ENCODE measurements around the gene CDH13.

The CDH13 gene

GRCh38 chr16:82713778-82714177 is 87.0 kb downstream of the CDH13 start:
- Histone ChIP-seq H3K36me3 (ENCODE audit: control insufficient read depth, insufficient read depth, low read length) (no peaks in the 10 kb centered on the region), H3K4me1 (ENCODE audit: control insufficient read depth, insufficient read depth, low read length) (no peaks in the 10 kb centered on the region), H3K9ac (ENCODE audit: low read length) (no peak overlapping the region), H3K9me3 (ENCODE audit: control insufficient read depth, low read length) (no peaks in the 10 kb centered on the region), H3K4me3 (ENCODE audit: low read length) (no peak overlapping the region), H3K27me3 (ENCODE audit: control insufficient read depth, insufficient read depth, low read length) (no peaks in the 10 kb centered on the region)

- no peaks in the 10 kb centered on the region for H3K27me3 ChIP-seq (ENCODE audit: control insufficient read depth, insufficient read depth, low read length)
- no peaks in the 10 kb centered on the region for H3K4me1 ChIP-seq (ENCODE audit: control insufficient read depth, insufficient read depth, low read length)
- no peaks in the 10 kb centered on the region for H3K9me3 ChIP-seq (ENCODE audit: control insufficient read depth, low read length)
- H3K36me3 ChIP-seq (ENCODE audit: control insufficient read depth, insufficient read depth, low read length): no peaks in the 10 kb centered on the region
- H3K9ac ChIP-seq (ENCODE audit: low read length): no peak overlapping the region
- no peak overlapping the region for H3K4me3 ChIP-seq (ENCODE audit: low read length)
Measured at GRCh38 chr16:82715160-82715559, 88.4 kb downstream of the CDH13 start.

DNA sequence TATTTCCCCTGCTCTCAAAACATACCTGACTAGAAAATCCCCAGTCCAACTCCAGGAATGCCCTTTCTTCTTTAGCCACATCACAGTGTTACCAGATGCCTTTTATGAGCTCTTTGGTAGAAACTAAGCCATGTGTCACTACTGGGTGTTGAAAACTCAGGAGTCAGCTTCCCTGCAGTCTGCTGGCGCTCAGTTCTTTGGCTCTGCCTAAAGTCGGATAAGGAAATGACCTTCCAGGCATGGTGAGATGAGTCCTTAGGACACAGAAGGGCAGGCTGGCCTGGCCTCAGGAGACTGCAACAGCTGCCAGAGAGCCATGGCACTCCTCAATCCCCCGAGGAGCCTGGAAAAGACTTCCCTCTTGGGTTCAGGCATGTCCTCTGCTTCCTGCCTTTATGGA is 89.1 kb downstream of the CDH13 start:
- Histone ChIP-seq H3K9ac (ENCODE audit: low read length) (no peak overlapping the region), H3K4me3 (ENCODE audit: low read length) (no peak overlapping the region), H3K9me3 (ENCODE audit: control insufficient read depth, low read length) (no peaks in the 10 kb centered on the region), H3K4me1 (ENCODE audit: control insufficient read depth, insufficient read depth, low read length) (no peaks in the 10 kb centered on the region), H3K36me3 (ENCODE audit: control insufficient read depth, insufficient read depth, low read length) (no peaks in the 10 kb centered on the region), H3K27me3 (ENCODE audit: control insufficient read depth, insufficient read depth, low read length) (no peaks in the 10 kb centered on the region)

DNA sequence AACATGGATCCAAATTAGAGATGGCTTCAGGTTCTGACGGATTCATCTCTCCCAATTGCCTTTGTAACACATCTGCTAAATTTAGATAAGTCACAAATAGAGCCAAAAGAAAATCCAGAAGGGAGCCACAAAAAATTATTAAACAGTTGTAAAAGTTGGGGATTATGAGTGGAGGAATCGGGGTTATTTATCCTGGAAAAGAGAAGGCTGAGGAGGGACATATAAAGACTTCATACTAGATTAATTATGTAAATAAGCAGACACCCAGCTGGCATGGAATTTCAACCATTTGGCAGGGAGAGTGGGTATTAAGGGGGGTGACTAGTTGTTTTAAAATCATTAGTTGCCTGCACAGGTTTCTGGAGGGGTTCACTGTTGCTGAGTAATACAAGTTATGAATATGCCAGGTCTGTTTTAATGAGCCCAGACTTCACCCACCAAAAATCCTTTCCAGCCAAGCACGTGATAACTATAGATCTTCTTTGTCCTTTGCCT is 89.6 kb downstream of the CDH13 start:
- Histone ChIP-seq H3K4me1 (ENCODE audit: control insufficient read depth, insufficient read depth, low read length) (no peaks in the 10 kb centered on the region), H3K4me3 (ENCODE audit: low read length) (no peak overlapping the region)

DNA sequence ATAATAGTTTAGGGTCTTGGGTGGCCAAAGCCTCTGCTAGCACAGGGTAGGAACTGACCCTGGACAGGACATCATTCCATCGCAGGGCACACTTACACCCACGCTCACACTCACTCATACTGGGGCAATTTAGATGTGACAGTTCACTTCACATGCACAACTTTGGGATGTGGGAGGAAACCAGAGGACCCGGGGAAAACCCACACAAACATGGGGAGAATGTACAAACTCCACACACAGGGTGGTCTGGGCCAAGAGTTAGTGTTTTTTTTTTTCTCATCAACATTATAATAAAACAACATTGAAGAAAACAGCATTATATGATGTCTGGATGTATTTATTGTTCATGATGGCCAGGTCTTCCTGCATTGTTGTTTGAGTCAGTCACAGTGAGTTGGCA is 93.6 kb downstream of the CDH13 start:
- H3K9ac ChIP-seq (ENCODE audit: low read length): no peak overlapping the region
- no peaks in the 10 kb centered on the region for H3K4me1 ChIP-seq (ENCODE audit: control insufficient read depth, insufficient read depth, low read length)
- H3K4me3 ChIP-seq (ENCODE audit: low read length): no peak overlapping the region

More for the DNA sequence above, 89.6 kb downstream of the CDH13 start:
- Histone ChIP-seq H3K9me3 (ENCODE audit: control insufficient read depth, low read length) (no peaks in the 10 kb centered on the region), H3K9ac (ENCODE audit: low read length) (no peak overlapping the region), H3K36me3 (ENCODE audit: control insufficient read depth, insufficient read depth, low read length) (no peaks in the 10 kb centered on the region), H3K27me3 (ENCODE audit: control insufficient read depth, insufficient read depth, low read length) (no peaks in the 10 kb centered on the region)

GRCh38 chr16:82726306-82726705 is 99.5 kb downstream of the CDH13 start:
- Histone ChIP-seq H3K27me3 (ENCODE audit: control insufficient read depth, insufficient read depth, low read length) (no peaks in the 10 kb centered on the region), H3K4me1 (ENCODE audit: control insufficient read depth, insufficient read depth, low read length) (no peaks in the 10 kb centered on the region), H3K4me3 (ENCODE audit: low read length) (no peak overlapping the region), H3K9ac (ENCODE audit: low read length) (no peak overlapping the region), H3K9me3 (ENCODE audit: control insufficient read depth, low read length) (no peaks in the 10 kb centered on the region), H3K36me3 (ENCODE audit: control insufficient read depth, insufficient read depth, low read length) (no peaks in the 10 kb centered on the region)

More for the DNA sequence above, 93.6 kb downstream of the CDH13 start:
- Histone ChIP-seq H3K9me3 (ENCODE audit: control insufficient read depth, low read length) (no peaks in the 10 kb centered on the region), H3K27me3 (ENCODE audit: control insufficient read depth, insufficient read depth, low read length) (no peaks in the 10 kb centered on the region), H3K36me3 (ENCODE audit: control insufficient read depth, insufficient read depth, low read length) (no peaks in the 10 kb centered on the region)

DNA sequence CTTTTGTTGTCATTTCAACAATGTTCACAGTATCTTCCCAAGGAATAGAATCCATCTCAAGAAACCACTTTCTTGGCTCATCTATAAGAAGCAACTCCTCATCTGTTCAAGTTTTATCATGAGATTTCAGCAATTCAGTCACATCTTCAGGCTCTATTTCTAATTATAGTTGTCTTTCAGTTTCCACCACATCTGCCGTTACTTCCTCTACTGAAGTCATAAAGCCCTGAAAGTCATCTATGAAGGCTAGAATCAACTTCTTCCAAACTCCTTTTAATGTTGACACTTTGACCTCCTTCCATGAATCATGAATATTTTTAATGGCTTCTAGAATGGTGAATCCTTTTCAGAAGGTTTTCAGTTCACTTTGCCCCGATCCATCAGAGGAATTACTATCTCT is 102.1 kb downstream of the CDH13 start:
- Histone ChIP-seq H3K27me3 (ENCODE audit: control insufficient read depth, insufficient read depth, low read length) (no peaks in the 10 kb centered on the region), H3K36me3 (ENCODE audit: control insufficient read depth, insufficient read depth, low read length) (no peaks in the 10 kb centered on the region), H3K4me3 (ENCODE audit: low read length) (no peak overlapping the region), H3K9me3 (ENCODE audit: control insufficient read depth, low read length) (no peaks in the 10 kb centered on the region), H3K4me1 (ENCODE audit: control insufficient read depth, insufficient read depth, low read length) (no peaks in the 10 kb centered on the region), H3K9ac (ENCODE audit: low read length) (no peak overlapping the region)

DNA sequence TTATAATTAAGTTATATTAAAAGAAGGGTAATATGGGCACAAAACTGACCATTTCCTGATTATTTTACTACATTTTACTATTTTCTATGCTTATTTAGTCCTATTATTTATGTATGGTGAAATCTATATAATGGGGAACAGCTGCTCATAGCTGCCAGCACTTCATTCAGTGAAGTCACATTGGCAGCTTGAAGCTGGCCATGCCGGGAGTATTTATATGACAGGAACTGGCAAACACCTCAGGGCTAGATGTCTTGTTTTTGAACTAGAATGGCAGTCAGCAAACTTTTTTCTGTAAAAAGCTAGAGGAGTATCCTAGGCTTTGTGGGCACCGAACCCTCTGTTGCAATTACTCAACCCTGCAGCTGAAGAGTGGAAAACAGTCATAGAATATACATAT is 104.1 kb downstream of the CDH13 start:
- Histone ChIP-seq H3K4me1 (ENCODE audit: control insufficient read depth, insufficient read depth, low read length) (no peaks in the 10 kb centered on the region), H3K9me3 (ENCODE audit: control insufficient read depth, low read length) (no peaks in the 10 kb centered on the region), H3K36me3 (ENCODE audit: control insufficient read depth, insufficient read depth, low read length) (no peaks in the 10 kb centered on the region), H3K9ac (ENCODE audit: low read length) (no peak overlapping the region), H3K27me3 (ENCODE audit: control insufficient read depth, insufficient read depth, low read length) (no peaks in the 10 kb centered on the region), H3K4me3 (ENCODE audit: low read length) (no peak overlapping the region)

- no peaks in the 10 kb centered on the region for H3K4me1 ChIP-seq (ENCODE audit: control insufficient read depth, insufficient read depth, low read length)
- H3K9me3 ChIP-seq (ENCODE audit: control insufficient read depth, low read length): no peaks in the 10 kb centered on the region
- no peaks in the 10 kb centered on the region for H3K36me3 ChIP-seq (ENCODE audit: control insufficient read depth, insufficient read depth, low read length)
- H3K9ac ChIP-seq (ENCODE audit: low read length): no peak overlapping the region
- no peak overlapping the region for H3K4me3 ChIP-seq (ENCODE audit: low read length)
- no peaks in the 10 kb centered on the region for H3K27me3 ChIP-seq (ENCODE audit: control insufficient read depth, insufficient read depth, low read length)
Measured at GRCh38 chr16:82732461-82732860, 105.7 kb downstream of the CDH13 start.

- Histone ChIP-seq H3K4me1 (ENCODE audit: control insufficient read depth, insufficient read depth, low read length) (no peaks in the 10 kb centered on the region), H3K4me3 (ENCODE audit: low read length) (no peak overlapping the region), H3K9ac (ENCODE audit: low read length) (no peak overlapping the region), H3K27me3 (ENCODE audit: control insufficient read depth, insufficient read depth, low read length) (no peaks in the 10 kb centered on the region), H3K36me3 (ENCODE audit: control insufficient read depth, insufficient read depth, low read length) (no peaks in the 10 kb centered on the region), H3K9me3 (ENCODE audit: control insufficient read depth, low read length) (no peaks in the 10 kb centered on the region)
Measured at GRCh38 chr16:82735186-82735585, 108.4 kb downstream of the CDH13 start.

DNA sequence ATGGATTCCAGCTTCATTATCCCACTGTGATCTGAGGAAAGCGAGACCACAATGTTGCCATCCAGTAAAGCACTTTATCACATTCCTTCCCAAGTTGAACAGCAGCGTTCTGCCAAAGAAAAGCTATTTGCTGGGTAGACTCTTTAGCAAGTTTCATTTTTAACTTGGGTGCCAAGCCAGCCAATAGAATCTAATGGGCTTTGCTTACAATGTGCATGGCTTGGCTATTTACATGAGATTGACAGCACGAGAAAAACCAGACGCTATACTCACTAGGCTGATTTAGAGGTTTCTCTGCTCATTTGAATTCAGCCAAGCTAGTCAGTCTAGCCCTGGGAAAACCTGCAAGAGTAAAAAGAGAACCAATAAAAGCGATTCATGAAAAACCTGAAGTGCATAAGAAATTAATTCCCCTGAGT is 108.9 kb downstream of the CDH13 start:
- Histone ChIP-seq H3K9me3 (ENCODE audit: control insufficient read depth, low read length) (no peaks in the 10 kb centered on the region), H3K4me3 (ENCODE audit: low read length) (no peak overlapping the region), H3K4me1 (ENCODE audit: control insufficient read depth, insufficient read depth, low read length) (no peaks in the 10 kb centered on the region), H3K9ac (ENCODE audit: low read length) (no peak overlapping the region), H3K27me3 (ENCODE audit: control insufficient read depth, insufficient read depth, low read length) (no peaks in the 10 kb centered on the region), H3K36me3 (ENCODE audit: control insufficient read depth, insufficient read depth, low read length) (no peaks in the 10 kb centered on the region)

DNA sequence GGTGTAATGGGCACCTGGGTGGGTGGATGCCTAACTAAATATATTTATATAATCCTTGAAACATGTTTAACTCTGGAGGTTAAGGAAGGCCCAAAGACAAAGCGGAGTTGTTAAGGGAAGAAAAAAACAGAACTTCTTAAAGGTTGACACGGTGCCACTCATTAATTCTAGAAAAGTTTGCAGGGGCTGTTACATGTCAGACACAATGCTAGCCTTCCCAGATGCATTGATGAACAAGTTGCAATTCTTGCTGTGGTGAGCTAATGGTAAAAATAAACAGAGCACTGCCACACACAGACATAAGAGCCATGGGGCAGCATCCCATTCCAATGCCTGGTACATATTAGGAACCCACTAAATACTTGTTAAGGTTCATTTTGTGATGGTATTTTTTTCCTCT is 109.5 kb downstream of the CDH13 start:
- H3K4me3 ChIP-seq (ENCODE audit: low read length): no peak overlapping the region
- H3K9me3 ChIP-seq (ENCODE audit: control insufficient read depth, low read length): no peaks in the 10 kb centered on the region
- H3K4me1 ChIP-seq (ENCODE audit: control insufficient read depth, insufficient read depth, low read length): no peaks in the 10 kb centered on the region
- no peaks in the 10 kb centered on the region for H3K36me3 ChIP-seq (ENCODE audit: control insufficient read depth, insufficient read depth, low read length)
- H3K9ac ChIP-seq (ENCODE audit: low read length): no peak overlapping the region
- no peaks in the 10 kb centered on the region for H3K27me3 ChIP-seq (ENCODE audit: control insufficient read depth, insufficient read depth, low read length)

- Histone ChIP-seq H3K9me3 (ENCODE audit: control insufficient read depth, low read length) (no peaks in the 10 kb centered on the region), H3K27me3 (ENCODE audit: control insufficient read depth, insufficient read depth, low read length) (no peaks in the 10 kb centered on the region), H3K4me3 (ENCODE audit: low read length) (no peak overlapping the region), H3K4me1 (ENCODE audit: control insufficient read depth, insufficient read depth, low read length) (no peaks in the 10 kb centered on the region), H3K9ac (ENCODE audit: low read length) (no peak overlapping the region), H3K36me3 (ENCODE audit: control insufficient read depth, insufficient read depth, low read length) (no peaks in the 10 kb centered on the region)
Measured at GRCh38 chr16:82738699-82739098, 111.9 kb downstream of the CDH13 start.

Data from mucosa of stomach (tissue), 1 donor.